Measurements from ENCODE around the gene PCDHGA5.
"Not testable (repeated sequence)": the region's sequence is repeated elsewhere in the genome, so short reads cannot be mapped to it uniquely, and the experiment has no call there.

PCDHGA5 gene

DNA sequence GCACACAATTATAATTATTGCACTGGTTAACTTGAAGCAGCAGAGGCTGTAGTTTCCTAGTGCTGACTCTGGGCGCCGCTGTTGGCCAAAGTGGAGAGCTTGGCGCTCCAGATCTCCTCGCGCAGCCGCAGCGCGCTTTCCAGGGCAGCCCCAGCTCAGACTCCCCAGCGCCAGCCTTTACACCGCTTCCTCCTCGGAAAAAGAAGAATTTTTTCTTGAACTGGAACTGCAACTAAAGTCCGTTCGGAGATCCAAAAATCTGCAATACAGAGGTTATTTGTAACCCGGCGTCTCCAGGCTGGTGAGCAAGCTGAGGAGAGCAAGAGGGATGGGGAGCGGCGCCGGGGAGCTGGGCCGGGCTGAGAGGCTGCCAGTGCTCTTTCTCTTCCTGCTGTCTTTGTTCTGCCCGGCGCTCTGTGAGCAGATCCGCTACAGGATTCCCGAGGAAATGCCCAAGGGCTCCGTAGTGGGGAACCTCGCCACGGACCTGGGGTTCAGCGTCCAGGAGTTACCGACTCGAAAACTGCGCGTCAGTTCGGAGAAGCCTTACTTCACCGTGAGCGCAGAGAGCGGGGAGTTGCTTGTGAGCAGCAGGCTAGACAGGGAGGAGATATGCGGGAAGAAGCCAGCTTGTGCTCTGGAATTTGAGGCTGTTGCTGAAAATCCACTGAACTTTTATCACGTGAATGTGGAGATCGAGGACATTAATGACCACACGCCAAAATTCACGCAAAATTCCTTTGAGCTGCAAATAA, 23.8 kb downstream of the PCDHGA5 start, which contains the start of gene PCDHGB4:
Gene PCDHGB4, plus strand, starts transcription at position 142 of the 755 bp plus-strand sequence. Its CDS starts 187 bp downstream, at position 329.
- not testable (repeated sequence) for DNase-seq (ENCODE audit: low spot score)

DNA sequence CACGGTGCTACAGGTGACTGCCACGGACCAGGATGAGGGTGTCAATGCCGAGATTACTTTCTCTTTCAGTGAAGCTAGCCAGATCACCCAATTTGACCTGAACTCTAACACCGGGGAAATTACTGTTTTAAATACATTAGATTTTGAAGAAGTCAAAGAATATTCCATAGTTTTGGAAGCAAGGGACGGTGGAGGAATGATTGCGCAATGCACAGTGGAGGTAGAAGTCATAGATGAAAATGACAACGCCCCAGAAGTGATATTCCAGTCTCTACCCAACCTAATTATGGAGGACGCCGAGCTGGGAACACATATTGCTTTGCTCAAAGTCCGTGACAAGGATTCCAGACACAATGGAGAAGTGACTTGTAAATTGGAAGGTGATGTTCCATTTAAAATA, 24.7 kb downstream of the PCDHGA5 start:
- no peak for DNase-seq (ENCODE audit: low spot score)

DNA sequence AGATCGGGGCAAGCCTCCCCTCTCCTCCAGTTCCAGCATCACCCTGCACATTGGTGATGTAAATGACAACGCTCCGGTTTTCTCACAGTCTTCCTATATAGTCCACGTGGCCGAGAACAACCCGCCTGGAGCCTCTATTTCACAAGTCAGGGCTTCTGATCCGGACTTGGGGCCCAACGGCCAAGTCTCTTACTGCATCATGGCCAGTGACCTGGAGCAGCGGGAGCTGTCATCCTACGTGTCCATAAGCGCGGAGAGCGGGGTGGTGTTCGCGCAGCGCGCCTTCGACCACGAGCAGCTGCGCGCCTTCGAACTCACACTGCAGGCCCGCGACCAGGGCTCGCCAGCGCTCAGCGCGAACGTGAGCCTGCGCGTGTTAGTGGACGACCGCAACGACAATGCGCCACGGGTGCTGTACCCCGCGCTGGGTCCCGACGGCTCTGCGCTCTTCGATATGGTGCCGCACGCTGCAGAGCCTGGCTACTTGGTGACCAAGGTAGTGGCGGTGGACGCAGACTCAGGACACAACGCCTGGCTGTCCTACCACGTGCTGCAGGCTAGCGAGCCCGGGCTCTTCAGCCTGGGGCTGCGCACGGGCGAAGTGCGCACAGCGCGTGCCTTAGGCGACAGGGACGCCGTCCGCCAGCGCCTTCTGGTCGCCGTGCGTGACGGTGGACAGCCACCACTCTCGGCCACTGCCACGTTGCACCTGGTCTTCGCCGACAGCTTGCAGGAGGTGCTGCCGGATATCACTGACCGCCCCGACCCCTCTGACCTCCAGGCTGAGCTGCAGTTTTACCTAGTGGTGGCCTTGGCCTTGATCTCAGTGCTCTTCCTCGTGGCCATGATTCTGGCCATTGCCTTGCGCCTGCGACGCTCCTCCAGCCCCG, 25.4 kb downstream of the PCDHGA5 start:
- no peak for DNase-seq (ENCODE audit: low spot score)

DNA sequence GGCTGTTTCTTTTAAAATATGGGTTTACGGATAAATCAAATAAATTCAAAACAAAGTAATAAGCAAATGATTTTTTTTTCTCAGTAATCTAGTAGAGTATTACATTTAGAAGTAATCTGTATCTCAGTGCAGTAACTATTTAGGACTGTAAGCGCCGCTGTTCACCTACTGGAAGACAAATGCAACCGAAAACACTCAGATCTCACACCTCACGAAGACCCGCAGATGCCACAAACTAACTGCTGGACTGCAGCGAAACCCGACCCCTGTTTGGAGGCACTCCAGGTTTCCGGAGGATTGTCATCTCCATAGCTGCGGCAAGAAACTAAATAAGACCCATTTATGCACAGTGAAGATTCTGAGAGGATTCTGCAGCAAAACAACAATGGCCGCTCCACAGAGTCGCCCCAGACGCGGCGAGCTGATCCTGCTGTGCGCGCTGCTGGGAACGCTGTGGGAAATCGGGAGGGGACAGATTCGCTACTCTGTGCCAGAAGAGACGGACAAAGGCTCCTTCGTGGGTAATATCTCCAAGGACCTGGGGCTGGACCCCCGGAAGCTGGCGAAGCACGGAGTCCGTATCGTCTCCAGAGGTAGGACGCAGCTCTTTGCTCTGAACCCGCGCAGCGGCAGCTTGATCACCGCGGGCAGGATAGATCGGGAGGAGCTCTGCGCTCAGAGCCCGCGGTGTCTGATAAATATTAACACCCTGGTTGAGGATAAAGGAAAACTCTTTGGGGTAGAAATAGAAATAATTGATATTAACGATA, 28.7 kb downstream of the PCDHGA5 start, which contains the start of gene PCDHGA8:
Gene PCDHGA8, plus strand, starts transcription at position 205 of the 770 bp plus-strand sequence. Its CDS starts 181 bp downstream, at position 386.
- DNase-seq (ENCODE audit: low spot score): no peak

DNA sequence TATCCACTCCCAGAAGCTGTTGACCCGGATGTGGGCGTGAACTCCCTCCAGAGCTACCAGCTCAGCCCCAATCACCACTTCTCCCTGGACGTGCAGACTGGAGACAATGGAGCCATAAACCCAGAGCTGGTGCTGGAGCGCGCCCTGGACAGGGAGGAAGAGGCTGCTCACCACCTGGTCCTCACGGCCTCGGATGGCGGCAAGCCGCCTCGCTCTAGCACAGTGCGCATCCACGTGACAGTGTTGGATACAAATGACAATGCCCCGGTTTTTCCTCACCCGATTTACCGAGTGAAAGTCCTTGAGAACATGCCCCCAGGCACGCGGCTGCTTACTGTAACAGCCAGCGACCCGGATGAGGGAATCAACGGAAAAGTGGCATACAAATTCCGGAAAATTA, 29.3 kb downstream of the PCDHGA5 start:
- DNase-seq (ENCODE audit: low spot score): no peak

DNA sequence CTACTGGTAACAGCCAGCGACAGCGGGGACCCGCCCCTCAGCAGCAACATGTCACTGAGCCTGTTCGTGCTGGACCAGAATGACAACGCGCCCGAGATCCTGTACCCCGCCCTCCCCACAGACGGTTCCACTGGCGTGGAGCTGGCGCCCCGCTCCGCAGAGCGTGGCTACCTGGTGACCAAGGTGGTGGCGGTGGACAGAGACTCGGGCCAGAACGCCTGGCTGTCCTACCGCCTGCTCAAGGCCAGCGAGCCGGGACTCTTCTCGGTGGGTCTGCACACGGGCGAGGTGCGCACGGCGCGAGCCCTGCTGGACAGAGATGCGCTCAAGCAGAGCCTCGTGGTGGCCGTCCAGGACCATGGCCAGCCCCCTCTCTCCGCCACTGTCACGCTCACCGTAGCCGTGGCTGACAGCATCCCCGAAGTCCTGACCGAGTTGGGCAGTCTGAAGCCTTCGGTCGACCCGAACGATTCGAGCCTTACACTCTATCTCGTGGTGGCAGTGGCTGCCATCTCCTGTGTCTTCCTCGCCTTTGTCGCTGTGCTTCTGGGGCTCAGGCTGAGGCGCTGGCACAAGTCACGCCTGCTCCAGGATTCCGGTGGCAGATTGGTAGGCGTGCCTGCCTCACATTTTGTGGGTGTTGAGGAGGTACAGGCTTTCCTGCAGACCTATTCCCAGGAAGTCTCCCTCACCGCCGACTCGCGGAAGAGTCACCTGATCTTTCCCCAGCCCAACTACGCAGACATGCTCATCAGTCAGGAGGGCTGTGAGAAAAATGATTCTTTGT, 30.6 kb downstream of the PCDHGA5 start:
- not testable (repeated sequence) for DNase-seq (ENCODE audit: low spot score)

DNA sequence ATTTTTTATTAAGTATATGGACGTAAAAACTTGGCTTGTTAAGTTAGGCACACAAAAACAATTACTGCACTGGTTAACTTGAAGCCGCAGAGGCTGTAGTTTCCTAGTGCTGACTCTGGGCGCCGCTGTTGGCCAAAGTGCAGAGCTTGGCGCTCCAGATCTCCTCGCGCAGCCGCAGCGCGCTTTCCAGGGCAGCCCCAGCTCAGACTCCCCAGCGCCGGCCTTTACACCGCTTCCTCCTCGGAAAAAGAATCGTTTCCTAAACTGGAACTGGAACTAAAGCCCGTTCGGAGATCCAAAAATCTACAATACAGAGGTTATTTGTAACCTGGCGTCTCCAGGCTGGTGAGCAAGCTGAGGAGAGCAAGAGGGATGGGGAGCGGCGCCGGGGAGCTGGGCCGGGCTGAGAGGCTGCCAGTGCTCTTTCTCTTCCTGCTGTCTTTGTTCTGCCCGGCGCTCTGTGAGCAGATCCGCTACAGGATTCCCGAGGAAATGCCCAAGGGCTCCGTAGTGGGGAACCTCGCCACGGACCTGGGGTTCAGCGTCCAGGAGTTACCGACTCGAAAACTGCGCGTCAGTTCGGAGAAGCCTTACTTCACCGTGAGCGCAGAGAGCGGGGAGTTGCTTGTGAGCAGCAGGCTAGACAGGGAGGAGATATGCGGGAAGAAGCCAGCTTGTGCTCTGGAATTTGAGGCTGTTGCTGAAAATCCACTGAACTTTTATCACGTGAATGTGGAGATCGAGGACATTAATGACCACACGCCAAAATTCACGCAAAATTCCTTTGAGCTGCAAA, 34.0 kb downstream of the PCDHGA5 start, which contains the start of gene PCDHGB5:
Gene PCDHGB5, plus strand, starts transcription at position 192 of the 796 bp plus-strand sequence. Its CDS starts 181 bp downstream, at position 373.
- peak; percentile 74 for DNase-seq (ENCODE audit: low spot score)

DNA sequence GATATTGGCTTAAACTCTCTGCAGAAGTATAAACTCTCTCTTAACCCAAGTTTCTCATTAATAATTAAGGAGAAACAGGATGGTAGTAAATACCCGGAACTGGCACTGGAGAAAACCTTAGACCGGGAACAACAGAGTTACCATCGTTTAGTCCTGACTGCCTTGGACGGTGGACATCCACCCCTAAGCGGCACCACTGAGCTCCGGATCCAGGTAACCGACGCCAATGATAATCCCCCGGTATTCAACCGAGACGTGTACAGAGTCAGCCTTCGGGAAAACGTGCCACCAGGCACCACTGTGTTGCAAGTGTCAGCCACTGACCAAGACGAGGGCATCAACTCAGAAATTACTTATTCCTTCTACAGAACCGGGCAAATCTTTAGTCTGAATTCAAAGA, 34.6 kb downstream of the PCDHGA5 start:
- DNase-seq (ENCODE audit: low spot score): no peak

DNA sequence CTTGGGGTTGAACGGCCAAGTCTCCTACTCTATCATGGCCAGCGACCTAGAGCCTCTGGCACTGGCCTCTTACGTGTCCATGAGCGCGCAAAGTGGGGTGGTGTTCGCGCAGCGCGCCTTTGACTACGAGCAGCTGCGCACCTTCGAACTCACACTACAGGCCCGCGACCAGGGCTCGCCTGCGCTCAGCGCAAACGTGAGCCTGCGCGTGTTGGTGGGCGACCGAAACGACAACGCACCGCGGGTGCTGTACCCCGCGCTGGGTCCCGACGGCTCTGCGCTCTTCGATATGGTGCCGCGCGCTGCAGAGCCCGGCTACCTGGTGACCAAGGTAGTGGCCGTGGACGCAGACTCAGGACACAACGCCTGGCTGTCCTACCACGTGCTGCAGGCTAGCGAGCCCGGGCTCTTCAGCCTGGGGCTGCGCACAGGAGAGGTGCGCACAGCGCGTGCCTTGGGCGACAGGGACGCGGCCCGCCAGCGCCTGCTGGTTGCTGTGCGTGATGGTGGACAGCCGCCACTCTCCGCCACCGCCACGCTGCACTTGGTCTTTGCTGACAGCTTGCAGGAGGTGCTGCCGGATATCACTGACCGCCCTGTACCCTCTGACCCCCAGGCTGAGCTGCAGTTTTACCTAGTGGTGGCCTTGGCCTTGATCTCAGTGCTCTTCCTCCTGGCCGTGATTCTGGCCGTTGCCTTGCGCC, 35.7 kb downstream of the PCDHGA5 start:
- no peak for DNase-seq (ENCODE audit: low spot score)

DNA sequence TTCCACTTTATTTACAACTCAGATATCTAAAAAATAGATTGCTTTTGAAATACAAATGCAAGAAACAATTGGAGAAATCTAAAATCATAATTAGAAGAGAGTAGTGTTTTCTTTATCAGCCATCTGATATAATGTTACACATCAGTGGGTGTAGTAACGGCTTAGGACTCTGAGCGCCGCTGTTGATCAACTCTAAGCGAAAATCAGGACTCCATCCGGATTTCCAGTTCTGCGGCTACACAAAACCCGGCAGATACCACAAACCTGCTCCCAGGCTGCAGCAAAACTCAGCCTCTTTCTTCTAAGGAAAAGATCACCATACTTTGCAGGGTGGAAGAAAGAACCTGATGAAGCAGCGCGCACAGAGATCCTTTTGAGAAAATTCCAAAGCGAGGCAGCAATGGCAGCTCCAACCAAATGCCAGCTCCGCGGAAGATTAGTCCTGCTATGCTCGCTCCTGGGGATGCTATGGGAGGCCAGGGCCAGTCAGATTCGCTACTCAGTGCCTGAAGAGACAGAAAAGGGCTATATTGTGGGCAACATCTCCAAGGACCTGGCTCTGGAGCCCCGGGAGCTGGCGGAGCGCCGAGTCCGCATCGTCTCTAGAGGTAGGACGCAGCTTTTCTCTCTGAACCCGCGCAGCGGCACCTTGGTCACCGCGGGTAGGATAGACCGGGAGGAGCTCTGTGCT, 38.7 kb downstream of the PCDHGA5 start, which contains the start of gene PCDHGA9:
Gene PCDHGA9, plus strand, starts transcription at position 226 of the 691 bp plus-strand sequence. Its CDS starts 175 bp downstream, at position 401.
- peak; percentile 38 for DNase-seq (ENCODE audit: low spot score)

DNA sequence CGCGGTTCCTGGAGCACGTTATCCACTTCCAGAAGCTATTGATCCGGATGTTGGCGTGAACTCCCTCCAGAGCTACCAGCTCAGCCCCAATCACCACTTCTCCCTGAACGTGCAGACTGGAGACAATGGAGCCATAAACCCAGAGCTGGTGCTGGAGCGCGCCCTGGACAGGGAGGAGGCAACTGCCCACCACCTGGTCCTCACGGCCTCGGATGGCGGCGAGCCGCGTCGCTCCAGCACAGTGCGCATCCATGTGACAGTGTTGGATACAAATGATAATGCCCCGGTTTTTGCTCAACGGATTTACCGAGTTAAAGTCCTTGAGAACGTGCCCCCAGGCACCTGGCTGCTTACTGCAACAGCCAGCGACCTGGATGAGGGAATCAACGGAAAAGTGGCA, 39.4 kb downstream of the PCDHGA5 start:
- DNase-seq (ENCODE audit: low spot score): no peak

DNA sequence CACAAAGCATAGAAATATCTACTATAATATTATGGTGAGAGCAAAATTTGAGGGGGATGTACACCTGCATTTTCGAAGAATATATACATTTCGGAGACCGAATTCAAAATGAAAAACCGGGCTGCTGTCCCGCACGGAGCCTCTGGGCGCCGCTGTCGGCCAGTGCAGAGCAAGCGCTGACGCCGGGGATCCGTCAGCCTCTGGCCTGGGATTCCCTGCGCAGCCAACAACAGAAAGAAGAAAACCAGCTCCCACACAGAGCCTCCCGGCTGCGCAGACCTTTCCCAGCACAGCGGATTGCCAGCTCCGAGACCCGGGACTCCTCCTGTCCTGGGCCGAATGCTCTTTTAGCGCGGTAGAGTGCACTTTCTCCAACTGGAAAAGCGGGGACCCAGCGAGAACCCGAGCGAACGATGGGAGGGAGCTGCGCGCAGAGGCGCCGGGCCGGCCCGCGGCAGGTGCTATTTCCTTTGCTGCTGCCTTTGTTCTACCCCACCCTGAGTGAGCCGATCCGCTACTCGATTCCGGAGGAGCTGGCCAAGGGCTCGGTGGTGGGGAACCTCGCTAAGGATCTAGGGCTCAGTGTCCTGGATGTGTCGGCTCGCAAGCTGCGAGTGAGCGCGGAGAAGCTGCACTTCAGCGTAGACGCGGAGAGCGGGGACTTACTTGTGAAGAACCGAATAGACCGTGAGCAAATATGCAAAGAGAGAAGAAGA, 44.0 kb downstream of the PCDHGA5 start, which contains the start of gene PCDHGB6:
Gene PCDHGB6, plus strand, starts transcription at position 232 of the 716 bp plus-strand sequence. Its CDS starts 182 bp downstream, at position 414.
- not testable (repeated sequence) for DNase-seq (ENCODE audit: low spot score)

DNA sequence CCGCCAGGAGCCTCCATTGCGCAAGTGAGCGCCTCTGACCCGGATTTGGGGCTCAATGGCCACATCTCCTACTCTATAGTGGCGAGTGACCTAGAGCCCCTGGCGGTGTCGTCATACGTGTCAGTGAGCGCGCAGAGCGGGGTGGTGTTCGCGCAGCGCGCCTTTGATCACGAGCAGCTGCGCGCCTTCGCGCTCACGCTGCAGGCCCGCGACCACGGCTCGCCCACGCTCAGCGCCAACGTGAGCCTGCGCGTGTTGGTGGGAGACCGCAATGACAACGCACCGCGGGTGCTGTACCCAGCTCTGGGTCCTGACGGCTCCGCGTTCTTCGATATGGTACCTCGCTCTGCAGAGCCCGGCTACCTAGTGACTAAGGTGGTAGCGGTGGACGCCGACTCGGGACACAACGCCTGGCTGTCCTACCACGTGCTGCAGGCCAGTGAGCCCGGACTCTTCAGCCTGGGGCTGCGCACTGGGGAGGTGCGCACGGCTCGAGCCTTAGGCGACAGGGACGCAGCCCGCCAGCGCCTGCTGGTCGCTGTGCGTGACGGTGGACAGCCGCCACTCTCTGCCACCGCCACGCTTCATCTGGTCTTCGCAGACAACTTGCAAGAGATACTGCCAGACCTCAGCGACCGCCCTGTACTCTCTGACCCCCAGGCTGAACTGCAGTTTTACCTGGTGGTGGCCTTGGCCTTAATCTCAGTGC, 45.8 kb downstream of the PCDHGA5 start:
- DNase-seq (ENCODE audit: low spot score): no peak

DNA sequence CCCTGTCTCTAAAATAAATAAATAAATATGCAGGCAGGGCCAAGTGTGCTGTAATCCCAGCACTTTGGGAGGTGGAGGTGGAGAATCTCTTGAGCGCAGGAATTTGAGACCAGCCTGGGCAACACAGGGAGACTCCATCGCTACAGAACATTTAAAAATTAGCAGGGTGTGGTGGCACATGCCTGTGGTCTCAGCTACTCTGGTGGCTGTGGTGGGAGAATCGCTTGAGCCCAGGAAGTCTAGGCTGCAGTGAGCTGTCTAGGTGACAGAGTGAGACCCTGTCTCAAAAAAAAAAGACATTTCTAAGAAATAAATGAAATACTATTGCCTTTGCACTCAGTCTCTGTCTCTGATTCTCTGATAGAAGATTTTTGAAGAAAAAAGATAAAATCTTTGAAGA, 47.6 kb downstream of the PCDHGA5 start:
- DNase-seq (ENCODE audit: low spot score): no peak

DNA sequence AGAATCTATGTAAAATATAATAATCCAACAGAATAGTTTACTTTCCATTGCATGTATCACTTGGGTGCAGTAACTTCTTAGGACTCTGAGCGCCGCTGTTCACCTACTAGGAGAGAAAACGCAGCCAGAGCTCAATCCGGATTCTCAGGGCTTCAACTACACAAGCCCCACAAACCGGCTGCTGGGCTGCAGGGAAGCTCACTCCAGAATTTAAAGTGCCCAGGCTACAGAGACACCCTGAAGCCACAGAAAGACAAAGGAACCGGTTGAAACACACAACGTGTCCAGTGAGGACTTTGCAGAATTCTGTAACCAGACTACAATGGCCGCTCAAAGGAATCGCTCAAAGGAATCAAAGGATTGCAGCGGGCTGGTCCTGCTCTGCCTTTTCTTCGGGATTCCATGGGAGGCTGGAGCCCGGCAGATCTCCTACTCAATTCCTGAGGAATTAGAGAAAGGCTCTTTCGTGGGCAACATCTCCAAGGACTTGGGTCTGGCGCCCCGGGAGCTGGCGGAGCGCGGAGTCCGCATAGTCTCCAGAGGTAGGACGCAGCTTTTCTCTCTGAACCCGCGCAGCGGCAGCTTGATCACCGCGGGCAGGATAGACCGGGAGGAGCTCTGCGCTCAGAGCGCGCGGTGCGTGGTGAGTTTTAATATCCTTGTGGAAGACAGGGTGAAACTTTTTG, 49.0 kb downstream of the PCDHGA5 start, which contains the start of gene PCDHGA10:
Gene PCDHGA10, plus strand, starts transcription at position 134 of the 686 bp plus-strand sequence. Its CDS starts 189 bp downstream, at position 323.
- DNase-seq (ENCODE audit: low spot score): peak; percentile 93

DNA sequence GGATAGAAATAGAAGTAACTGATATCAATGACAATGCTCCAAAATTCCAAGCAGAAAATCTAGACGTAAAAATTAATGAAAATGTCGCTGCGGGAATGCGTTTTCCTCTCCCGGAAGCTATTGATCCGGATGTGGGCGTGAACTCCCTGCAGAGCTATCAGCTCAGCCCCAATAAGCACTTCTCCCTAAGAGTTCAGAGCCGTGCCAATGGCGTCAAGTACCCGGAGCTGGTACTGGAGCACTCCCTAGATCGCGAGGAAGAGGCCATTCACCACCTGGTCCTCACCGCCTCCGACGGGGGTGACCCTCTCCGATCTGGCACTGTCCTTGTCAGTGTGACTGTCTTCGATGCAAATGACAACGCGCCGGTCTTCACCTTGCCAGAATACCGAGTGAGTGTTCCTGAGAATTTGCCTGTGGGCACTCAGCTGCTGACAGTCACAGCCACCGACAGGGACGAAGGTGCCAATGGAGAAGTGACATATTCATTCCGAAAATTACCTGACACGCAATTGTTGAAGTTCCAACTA, 49.6 kb downstream of the PCDHGA5 start:
- DNase-seq (ENCODE audit: low spot score): peak; percentile 87
